GM19372 (cell line): ENCODE data around the gene TAP2.

Source experiments
- ATAC-seq: cut with Tn5 transposase; IDR thresholded peaks from one replicate; pipeline ENCODE4 v1.9.1; 2021; ENCODE audit warnings: mild to moderate bottlenecking, low read depth, moderate library complexity; ENCODE audit not compliant: unreplicated experiment

Gene TAP2

GRCh38 chr6:32854376-32855178 lies 16.0 kb upstream of the TAP2 start:
- ATAC-seq: no peak

- ATAC-seq: peak; percentile 84
These were observed 15.2 kb upstream of the TAP2 start, which contains the start of the genes PSMB9 and TAP1 for GRCh38 chr6:32853541-32854375. Gene PSMB9, plus strand, starts transcription at chr6:32854192. Its CDS starts 38 bp downstream, at chr6:32854230. Gene TAP1, minus strand, starts transcription at chr6:32853704. Its CDS starts 68 bp downstream, at chr6:32853636.

GRCh38 chr6:32852844-32853540 lies 14.5 kb upstream of the TAP2 start:
- ATAC-seq: peak; percentile 5

GRCh38 chr6:32852018-32852843 lies 13.7 kb upstream of the TAP2 start:
- no peak for ATAC-seq

- ATAC-seq: no peak
These were observed 12.5 kb upstream of the TAP2 start for GRCh38 chr6:32851025-32851424.

GRCh38 chr6:32849126-32849525 lies 10.6 kb upstream of the TAP2 start:
- ATAC-seq: no peak

GRCh38 chr6:32847795-32848194 lies 9.3 kb upstream of the TAP2 start:
- ATAC-seq: no peak

- ATAC-seq: no peak
These were observed 8.5 kb upstream of the TAP2 start for GRCh38 chr6:32847004-32847403.

GRCh38 chr6:32845384-32845884 lies 6.9 kb upstream of the TAP2 start:
- ATAC-seq: no peak

GRCh38 chr6:32844839-32845383 lies 6.4 kb upstream of the TAP2 start:
- no peak for ATAC-seq

GRCh38 chr6:32843979-32844838 lies 5.7 kb upstream of the TAP2 start, which contains the start of gene PSMB8:
Gene PSMB8, minus strand, starts transcription at chr6:32844047. Its CDS starts 51 bp downstream, at chr6:32843996.
- peak; percentile 76 for ATAC-seq

- no peak for ATAC-seq
These were observed 4.9 kb upstream of the TAP2 start for GRCh38 chr6:32843331-32843978.

- no peak for ATAC-seq
These were observed 4.2 kb upstream of the TAP2 start for GRCh38 chr6:32842690-32843089.

- no peak for ATAC-seq
These were observed 3.6 kb upstream of the TAP2 start for GRCh38 chr6:32842021-32842650.

- no peak for ATAC-seq
These were observed 2.2 kb upstream of the TAP2 start for GRCh38 chr6:32840604-32841246.

- no peak for ATAC-seq
These were observed 817 bp upstream of the TAP2 start for GRCh38 chr6:32839356-32839755.

- ATAC-seq: no peak
These were observed 857 bp downstream of the TAP2 start for GRCh38 chr6:32837651-32838113.
